ENCODE results near the gene OR2T33.

DNA sequence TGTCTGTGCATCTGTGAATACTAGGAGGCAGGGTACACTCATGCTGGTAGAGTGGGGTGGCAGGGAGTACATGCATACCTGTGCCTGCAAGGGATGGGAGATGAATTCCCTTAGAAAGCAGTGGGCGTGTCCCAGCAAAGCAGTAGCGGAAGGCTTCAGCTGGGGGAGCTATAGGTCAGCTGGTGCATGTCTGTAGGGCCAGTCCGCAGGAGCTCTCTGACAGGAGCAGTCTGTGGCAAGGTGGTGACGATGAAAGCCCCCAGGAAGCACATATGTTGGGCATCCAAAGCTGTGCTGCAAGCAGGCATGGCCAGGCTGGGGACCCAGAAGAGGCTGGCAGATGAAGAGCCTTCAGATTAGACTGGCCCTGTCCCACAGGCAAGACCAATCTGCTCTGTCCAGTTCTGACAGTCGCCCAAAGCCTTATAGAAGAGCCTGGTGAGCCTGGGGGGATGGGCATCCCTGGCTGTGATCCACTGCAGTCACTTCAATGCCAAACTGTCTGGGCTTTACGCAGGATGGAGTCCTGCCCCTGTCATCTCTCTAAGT lies 48.3 kb downstream of the OR2T33 start:
- TF ChIP-seq CTCF (IDR thresholded peaks at IDR 0.05; ENCODE audit: insufficient read depth, low read length): no peak
- TF ChIP-seq REST (IDR thresholded peaks at IDR 0.05; ENCODE audit: insufficient replicate concordance, low read depth): no peak
- TF ChIP-seq POLR2AphosphoS5 (IDR thresholded peaks at IDR 0.05; ENCODE audit: low read depth): no peak
- no peak for TF ChIP-seq GABPA (IDR thresholded peaks at IDR 0.05; ENCODE audit: low read depth)
- no peak for TF ChIP-seq SPI1 (IDR thresholded peaks at IDR 0.05; ENCODE audit: borderline replicate concordance, low read depth)

Data from HL-60 (cell line).